GM15510 (cell line): Measurements from ENCODE around the gene RHCG.

Experiments
- POLR2A ChIP-seq: IDR thresholded peaks from 3 replicates; pipeline ENCODE4 v1.6.1; 2011; ENCODE audit warnings: borderline replicate concordance; ENCODE audit not compliant: insufficient read length; ENCODE audit errors: extremely low read depth

Gene RHCG

GRCh38 chr15:89494031-89494430 is 2.4 kb downstream of the RHCG start:
- TF ChIP-seq POLR2A, result no peak

DNA sequence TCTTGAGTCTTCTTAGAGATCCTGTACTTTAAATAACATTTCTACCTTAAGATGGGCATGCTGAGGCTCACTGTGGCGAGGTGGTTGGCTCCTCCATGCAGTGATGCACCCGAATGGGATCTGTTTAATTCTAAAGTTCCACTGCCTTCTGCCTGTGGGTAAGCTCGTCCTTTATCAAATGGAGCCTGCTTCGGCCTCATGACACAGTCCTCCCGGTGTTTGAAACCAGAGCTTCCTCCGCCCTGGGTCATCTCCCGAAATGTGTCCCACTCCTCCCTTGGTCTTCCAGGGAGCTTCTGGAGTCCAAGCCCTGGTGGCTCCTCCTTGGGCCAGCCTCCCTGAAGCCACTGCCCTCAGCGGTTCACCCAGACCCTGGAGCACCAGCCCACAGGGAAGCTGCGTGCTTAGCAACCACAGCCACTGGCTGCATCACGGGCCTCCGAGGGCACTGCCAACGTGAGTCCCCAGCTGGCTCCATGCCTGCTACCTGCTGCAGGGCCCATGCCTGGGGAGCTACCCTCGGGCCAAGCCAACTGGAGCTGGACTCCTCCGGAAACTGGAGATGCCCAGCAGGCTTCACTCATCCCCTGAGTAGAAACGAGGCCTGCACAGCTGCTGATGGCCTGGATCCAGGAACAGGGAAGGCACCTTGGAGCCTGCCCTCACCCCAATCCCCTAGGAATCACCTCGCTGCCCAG is 3.3 kb downstream of the RHCG start:
- no peak for TF ChIP-seq POLR2A

DNA sequence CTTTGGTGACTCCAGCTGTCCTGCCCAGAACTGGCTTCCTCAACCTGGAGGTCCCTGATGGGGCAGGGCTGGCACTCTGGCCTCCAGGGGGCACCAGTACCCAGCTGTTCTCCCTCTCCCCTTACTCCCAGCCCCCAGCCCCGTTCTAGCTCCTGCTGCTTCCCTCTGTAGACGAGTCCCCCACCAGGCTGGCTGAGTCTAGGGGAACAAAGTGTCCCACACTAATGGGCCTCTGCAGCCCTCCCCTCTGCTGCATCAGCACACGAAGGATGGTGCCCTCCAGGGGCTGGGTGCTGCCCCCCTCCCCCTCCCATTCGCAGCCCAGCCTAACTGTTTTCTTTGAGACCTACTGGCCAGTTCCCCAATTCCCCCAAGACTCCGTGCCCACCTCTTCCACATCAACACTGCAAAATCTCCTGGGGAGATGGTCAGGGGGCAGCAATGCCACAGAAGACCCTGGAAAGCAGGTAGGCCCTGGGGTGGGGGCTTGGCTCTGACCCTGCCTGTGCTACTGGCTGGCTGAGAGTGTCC is 4.2 kb downstream of the RHCG start:
- no peak for TF ChIP-seq POLR2A

DNA sequence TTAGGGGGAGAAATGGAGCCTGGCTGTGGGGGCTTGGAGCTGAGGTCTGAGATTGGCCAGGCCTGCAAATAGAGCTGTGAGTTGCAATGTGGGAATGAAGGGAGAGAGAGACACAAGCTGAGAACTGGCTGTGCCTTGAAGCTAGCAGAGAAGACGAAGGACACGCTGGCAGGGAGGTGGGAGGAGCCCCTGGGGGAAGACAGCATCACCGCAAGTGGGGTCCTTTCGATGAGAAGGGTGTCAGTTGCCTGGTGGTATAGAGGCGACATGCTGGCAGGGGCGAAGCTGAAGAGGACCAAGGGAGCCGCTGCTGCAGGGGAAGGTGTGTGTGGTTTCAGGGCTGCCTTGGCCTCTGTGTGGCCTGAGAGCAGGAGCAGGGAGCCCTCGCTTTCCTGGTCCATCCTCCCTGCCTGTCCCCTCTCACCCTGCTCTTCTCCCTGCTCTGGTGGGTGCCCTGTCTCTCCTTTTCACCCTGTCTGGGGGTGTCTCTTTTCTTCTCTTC is 5.5 kb downstream of the RHCG start:
- TF ChIP-seq POLR2A, result no peak

- no peak for TF ChIP-seq POLR2A
Measured at GRCh38 chr15:89490081-89490813, 6.1 kb downstream of the RHCG start.

GRCh38 chr15:89489376-89489775 is 7.0 kb downstream of the RHCG start:
- no peak for TF ChIP-seq POLR2A

DNA sequence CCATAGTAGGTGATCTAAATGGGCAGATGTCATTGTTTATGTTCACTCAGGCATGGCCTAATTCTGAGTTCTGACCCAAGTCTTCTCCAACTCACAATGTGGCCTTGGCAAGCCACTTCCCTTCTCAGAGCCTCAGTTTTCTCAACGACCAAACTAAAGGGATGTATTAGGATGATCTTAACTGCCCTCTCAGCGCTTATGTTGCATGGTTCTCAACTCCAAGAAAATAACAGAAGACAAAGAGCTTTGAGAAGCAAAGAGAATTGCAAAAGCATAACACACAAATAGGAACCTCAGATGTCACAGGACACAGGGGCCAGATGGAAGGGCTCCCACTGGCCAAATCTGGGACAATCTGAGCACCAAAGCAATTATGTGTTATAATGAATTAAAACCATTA is 8.6 kb downstream of the RHCG start:
- no peak for TF ChIP-seq POLR2A

GRCh38 chr15:89486726-89487050 is 9.7 kb downstream of the RHCG start:
- no peak for TF ChIP-seq POLR2A

DNA sequence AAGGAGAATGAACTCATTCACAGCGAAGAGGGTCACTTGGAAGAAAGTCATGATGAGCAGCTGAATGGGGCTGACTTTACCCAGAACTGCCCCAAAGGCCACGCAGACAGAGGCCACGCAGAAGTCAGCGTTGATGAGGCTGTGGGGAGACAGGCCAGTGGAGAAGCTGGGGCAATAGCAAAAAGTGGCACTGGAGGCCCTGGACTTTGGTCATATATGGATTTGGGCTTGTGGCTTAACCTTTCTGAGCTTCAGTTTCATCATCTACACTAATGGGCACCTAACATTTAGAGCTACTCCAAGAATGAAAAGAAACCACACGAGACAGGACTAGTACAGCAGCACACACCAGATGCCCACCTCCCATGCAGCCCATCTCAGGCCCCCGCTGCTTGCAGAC is 13.3 kb downstream of the RHCG start:
- no peak for TF ChIP-seq POLR2A

- no peak for TF ChIP-seq POLR2A
Measured at GRCh38 chr15:89482139-89482538, 14.2 kb downstream of the RHCG start.

DNA sequence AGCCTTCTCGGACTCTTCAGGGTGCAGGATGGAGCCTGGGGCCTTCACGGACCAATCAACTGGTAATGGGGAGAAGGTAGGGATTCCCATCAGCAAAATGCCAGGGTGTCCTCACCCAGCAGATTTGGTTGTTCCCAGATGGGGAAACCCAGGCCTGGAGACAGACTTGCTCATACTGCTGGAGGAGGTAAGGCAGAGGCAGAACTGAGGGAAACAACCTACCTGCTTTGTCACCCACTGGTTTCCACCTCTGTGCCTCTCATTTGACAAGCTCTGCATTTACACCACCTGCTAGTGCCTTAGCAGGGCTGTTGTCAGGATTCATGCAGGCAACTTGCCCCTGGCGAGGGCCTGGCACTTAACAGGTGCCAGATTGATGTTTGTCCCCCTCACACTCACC is 15.9 kb downstream of the RHCG start:
- no peak for TF ChIP-seq POLR2A

GRCh38 chr15:89479173-89479572 is 17.2 kb downstream of the RHCG start:
- no peak for TF ChIP-seq POLR2A

DNA sequence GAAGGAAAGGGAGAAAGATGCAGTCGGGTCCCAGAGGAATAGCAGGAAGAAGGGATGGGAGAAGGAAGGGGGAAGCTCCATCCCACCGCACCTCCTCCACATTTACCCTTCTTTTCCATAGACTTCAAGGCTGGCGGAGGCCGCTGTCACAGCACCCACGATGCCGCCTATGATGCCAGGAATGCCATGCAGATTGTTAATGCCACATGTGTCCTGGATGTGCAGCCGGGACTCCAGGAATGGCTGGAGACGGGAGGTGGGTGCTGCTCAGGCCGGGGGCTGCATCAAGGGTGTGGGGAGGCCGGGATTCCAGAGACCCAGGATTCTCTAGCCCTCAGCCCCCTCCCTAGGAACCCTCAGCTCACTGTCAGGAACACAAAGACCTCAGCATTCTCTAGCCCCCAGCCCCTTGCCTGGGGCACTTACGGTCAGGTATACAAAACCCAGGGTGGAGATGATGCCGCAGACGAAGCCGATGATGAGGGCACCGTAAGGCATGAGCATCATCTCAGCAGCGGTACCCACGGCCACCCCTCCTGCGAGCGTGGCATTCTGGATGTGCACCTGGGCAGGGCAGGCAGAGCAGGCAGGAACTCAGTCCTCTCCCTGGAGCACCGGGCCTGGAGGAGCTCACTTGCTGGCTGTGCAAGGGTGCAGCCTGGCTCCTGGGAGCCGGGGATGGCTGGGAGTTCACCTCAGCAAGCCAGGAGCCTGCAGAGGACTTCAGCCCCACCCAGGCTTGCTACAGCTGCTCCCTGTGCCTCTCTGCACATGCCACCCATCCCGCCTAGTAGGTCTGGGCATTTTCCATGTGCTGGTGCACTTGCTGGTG is 18.8 kb downstream of the RHCG start:
- TF ChIP-seq POLR2A, result no peak

GRCh38 chr15:89475661-89476060 is 20.7 kb downstream of the RHCG start:
- no peak for TF ChIP-seq POLR2A

- no peak for TF ChIP-seq POLR2A
Measured at GRCh38 chr15:89472785-89473256, 23.6 kb downstream of the RHCG start.
